GM19452 (cell line): Measurements from ENCODE around the gene EPN1.

Experiments used
- ATAC-seq: cut with Tn5 transposase; IDR thresholded peaks from one replicate; pipeline ENCODE4 v1.9.1; 2021; ENCODE audit not compliant: unreplicated experiment

EPN1 gene

DNA sequence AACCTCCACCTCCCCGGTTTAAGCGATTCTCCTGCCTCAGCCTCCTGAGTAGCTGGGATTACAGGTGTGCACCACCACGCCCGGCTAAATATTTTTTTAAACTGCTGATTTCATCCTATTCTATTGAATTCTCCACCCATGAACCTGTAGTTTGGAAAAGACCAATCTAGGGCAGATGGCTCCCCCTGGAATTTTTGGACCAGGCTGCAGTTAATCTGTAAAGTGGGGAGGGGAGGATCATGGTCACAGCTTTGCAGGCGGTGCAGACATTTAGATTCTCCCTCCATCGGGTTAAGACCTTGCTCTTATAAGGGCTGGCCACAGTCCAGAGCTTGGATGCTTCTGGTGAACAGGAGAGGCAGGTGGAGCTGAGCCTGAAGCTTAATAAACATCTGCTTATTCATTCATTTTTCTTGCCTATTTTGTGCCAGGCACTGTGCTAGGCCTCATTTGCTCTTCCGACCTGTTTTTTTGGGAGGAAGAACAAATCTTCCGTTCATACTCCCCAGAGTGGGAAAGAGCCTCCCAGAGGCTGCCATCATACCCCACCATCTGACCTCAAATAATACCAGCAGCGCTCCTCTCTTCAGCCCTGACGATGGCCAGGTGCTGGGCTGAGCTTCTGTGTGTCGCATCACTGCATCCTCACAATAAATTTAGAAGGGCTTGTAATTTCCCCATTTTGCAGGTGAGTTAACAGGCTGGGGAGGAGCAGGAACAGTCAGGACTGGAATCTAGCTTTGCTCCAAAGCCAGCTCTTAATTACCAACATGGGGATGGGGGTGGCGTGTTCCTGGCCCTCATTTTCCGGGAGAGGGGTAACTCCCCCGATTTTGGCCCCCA lies 27.9 kb upstream of the EPN1 start:
- ATAC-seq = no peak

DNA sequence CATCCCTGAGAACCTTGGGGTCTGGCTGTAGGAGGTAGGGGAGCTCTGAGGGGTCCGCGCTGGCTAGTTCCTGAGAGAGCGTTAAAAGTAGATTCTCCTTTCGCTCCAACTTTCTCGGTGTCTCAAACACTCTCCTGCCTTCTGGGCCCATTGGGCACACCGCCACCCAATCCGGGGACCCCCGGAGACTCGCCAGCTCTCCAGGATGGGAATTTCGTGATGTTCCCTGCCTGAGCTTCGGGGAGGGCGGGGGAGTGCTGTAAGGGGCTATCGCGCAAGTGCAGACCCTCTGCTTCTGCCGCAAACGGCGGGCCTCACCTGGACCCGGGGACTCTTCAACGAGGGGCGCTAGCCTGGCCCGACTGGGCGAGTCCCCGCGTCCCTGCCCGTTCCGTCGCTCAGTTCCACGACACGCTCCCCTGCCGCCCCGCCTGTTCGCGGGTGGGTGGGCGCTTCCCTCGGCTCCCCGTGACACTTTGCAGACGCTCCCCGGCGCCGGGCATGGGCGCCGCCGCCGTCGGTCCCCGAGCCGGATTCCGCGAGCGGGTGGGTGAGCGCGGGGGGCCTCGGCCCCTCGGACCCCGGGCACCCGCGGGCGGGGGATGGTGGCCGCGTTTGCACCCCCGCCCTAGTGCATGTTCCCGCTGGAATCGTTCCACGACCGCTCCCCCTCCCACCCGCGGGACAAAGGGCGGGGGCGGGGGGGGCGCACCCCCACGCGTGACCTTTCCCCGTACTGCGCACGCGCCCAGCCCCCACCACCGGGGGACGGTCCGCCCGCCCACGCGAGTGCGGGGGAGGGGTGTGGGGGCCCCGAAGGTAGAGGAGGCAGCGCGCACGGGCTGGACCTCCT lies 27.1 kb upstream of the EPN1 start, which contains the start of gene CCDC106:
Gene CCDC106, plus strand, starts transcription at position 481 of the 853 bp plus-strand sequence. CDS start 835 bp downstream, outside the sequence.
- ATAC-seq = no peak

DNA sequence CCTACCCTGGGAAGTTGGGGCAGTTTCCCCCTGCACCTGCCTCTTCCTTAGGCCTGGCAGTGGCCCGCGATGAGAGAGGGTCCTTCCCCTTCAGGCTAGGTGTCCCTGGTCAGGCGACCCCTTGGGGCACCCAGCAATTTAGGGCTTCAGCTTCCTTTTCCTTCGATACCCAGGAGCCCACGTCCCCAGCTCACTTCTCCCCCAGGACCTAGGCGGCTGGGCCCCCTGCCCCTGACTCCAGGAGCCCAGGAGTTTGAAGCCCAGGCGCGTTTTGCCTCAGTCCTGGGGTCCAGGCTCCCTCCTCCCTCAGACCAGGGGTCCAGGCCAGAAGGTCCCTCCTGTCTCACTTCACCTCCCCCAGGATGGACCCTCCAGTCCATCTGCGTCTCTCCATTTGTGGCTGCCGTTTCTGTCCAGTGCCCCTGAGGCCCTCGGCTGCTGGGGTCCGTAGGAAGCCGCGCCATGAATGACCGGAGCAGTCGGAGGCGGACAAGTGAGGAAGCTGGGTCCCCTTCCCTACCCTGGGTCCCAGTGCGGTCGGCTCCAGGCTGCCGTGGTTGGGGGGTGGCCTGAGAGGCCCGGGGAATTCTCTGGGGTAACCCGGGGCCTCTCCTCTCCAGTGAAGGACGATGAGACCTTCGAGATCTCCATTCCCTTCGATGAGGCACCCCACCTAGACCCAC lies 26.3 kb upstream of the EPN1 start:
- no peak for ATAC-seq

DNA sequence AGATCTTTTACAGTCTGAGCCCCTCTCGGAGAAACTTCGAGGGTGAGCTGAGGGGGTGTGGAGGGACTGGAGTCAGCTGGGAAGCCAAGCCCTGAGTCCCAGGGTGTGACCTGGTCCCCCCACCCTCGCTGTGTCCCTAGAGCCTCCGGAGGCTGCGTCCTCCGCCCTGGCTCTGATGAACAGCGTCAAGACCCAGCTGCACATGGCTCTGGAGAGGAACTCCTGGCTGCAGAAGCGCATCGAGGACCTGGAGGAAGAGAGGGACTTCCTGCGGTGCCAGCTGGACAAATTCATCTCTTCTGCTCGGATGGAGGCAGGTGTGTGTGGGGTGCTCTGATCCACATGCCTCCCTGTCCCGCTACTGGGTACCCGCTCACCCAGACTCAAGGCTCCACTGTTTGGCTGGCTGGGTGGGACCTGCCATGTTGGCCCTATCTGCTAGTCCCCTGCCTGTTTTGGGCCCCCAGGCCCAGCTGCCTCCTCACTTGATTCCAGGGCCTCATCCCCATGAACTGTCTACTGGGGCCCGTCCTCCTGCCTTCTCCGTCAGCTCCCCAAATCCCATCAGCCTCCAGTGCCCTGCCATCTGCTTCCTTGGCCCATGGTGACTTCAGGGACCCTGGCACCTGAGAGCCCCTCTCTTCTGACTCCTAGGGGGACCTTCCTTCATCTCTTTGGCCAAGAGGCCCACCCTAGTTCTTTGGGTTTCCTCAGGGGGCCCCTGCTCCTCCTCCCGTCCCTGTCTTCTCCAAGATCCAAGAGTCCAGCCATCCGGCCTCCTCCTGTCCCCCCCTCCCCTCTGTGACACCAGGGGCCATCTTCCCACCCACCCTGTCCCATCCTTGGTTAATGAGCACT lies 25.5 kb upstream of the EPN1 start:
- ATAC-seq = no peak

DNA sequence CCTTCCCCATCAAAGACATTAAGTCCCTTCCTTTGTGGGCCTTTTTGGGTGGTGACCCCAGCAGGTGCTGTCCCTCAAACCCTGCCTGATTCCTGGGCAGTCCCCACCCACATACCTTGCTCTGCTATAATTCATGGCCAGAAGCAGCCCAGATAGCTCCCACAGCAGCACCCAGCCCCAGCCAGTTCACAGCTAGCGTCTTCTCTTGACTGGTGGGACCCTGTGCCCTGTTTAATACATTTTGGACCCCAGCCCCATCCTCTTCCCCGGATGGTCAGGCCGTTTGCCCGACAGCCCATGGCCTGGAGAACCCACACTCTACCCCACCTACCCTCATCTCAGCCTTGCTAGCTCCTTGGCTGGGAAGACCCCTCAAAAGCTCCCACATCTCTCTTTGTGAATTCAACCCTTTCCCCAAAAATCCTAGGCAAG lies 24.9 kb upstream of the EPN1 start:
- no peak for ATAC-seq

DNA sequence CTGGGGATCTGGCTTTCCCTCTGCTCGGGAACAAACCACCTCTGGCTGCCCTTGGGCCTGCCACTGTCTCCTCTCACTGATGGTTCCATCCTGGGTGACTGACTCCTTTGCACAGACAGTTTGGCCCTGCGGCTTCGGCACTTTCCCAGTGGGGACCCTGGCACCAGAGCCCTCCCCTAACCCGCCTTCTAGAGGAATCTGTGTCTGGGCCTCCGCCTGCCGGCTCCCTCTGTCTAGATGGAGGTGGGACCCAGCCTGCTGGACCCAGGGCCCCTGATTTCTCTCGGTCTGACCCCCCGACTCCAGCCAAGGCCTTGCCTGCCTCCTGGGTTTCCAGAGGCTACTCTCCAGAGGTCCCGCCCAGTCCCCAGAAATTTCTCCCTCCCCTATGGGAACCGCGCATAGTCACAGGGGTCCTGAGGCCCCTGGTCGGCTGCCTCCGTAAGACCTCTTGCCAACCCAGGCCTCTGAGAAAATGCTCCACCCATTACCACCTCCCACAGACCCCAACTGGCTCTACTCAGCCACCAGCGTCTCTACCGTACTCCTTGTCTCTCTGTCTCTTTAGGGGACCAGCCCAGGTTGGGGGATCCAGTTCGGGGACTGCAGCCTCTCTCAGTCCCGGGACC lies 24.3 kb upstream of the EPN1 start:
- ATAC-seq = no peak

DNA sequence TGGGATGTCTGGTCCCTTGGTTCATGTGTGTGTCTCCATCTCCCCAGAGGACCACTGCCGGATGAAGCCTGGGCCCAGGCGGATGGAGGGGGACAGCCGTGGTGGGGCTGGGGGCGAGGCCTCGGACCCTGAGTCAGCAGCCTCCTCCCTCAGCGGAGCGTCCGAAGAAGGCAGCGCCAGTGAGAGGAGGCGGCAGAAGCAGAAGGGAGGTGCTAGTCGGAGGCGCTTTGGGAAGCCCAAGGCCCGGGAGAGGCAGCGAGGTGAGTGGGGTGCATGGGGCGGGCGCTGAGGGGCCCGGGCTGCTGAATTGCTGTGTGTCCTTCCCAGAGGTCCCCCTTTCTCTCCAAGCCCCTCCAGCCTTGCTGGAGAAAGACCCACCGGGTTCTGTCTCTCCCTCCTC lies 23.8 kb upstream of the EPN1 start:
- ATAC-seq = no peak

DNA sequence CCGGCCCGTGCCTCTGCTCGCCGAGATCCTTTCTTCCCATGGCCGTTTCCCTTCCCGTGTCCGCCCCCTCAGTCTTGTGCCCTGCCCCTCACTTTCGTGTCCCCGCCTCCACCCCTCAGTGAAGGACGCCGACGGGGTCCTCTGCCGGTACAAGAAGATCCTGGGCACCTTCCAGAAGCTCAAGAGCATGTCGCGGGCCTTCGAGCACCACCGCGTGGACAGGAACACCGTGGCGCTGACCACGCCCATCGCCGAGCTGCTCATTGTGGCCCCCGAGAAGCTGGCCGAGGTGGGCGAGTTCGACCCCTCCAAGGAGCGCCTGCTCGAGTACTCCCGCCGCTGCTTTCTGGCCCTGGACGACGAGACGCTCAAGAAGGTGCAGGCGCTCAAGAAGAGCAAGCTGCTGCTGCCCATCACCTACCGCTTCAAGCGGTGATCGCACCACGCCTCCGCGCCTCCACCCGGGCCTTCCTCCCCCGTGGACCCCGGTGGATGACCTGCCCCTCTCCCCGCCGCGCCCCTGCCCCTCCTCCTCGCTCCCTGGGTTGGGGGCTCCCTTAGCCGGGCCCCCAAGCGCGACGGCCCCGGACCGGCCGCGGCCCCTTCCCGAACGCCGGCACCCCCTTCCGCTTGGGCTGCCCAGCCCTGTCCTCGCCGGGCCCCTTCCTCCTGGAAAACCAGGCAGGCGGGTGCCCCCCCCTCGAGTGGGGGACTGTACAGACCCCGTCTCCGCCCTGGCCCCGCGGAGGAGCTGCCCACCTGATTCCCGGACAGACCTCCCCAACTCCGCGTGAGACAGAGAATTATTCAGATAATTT lies 22.5 kb upstream of the EPN1 start:
- no peak for ATAC-seq

DNA sequence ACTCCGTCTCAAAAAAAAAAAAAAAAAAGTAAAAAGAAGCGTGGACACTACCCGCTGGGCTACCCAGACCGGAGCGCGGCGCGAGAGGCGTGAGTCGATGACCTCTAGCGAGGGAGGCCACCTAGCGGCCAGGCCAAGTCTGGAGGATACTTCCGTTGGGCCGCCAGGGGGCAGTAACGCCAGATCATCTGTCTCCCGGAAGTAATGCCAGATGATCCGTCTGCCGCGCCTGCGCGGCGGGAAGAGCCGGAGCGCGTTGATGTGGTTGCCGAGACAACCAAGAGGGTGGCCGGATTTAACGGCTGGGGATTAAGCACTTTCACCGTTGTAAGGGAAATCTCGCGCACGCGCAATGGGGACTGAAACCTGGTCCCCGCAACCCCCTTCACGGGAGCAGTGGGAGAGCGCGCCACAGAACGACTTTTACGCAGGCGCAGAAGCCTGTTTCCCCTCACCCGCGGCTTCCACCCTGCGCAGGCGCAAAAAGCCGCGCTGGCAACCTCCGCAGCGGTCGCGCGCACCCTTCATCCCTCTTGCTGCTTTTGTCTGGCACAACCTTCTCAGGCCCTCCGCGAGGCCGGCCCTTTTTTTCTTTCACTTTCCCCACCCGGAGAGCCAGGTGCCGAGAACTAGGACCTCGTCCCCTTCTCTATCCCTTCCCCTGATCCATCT lies 21.2 kb upstream of the EPN1 start:
- peak; percentile 42 for ATAC-seq

DNA sequence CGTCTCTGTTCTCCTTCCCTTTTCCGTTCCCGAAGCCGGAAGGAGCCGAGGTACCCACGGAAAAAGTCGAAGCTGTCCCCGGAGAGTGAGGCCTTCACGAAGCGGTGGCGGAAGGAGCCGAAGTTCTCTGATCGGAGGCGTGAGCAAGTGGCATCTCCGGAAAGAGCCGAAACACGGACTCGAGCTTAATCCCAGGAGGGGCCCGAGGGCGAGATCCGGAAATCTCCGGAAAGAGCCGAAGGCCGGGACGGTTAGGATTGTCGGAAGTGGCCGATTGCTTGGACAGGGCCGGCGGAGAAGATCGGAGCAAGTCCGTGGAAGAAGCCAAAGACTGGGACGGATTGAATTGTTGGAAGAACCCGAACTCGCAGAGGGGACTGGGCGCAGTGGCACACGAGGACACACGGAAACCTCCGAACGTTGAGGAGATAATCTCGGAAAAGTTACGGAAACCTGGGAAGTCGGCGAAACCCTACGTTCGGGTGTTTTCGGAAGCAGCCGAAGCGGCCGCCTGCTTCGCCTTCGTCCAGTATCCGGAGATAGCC lies 20.6 kb upstream of the EPN1 start:
- peak; percentile 54 for ATAC-seq

DNA sequence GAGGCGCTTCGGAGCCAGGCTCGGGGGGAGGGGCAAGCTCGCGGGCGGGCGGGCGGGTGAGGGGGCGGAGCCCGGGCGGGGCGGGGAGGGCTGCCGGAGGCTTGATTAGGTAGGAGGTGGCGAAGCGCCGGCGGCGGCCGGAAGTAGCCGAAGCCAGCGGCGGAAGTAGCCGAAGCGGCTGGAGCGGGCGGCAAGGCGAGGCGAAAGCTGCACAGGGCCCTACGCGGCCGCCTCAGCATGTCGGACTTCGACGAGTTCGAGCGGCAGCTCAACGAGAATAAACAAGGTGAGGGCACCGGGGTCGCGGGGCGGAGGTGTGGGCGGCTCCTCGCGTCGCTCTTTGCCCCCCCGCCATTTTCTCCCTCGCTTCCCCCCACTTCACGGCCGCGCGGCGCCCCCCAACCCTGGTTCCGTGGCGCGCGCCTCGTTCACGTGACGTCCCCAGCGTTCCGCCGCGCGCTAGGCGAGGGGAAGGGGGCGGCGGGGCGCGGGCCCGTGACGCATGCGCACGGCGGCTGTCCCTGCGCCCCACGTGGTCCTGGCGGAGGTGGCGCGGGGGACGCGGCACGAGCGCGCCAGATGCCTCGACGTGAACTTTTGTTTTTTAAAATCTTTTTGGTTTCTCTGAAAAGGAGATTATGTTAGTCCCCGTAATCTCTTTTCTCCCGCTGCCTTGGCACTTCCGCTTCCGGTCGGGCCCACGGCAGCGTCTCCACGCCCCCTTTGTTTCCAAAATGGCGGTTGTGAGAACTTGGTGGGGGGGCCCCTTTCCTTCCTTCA lies 20.0 kb upstream of the EPN1 start, which contains the start of gene U2AF2:
Gene U2AF2, plus strand, starts transcription at position 168 of the 780 bp plus-strand sequence. Its CDS starts 70 bp downstream, at position 238.
- ATAC-seq = peak; percentile 45

DNA sequence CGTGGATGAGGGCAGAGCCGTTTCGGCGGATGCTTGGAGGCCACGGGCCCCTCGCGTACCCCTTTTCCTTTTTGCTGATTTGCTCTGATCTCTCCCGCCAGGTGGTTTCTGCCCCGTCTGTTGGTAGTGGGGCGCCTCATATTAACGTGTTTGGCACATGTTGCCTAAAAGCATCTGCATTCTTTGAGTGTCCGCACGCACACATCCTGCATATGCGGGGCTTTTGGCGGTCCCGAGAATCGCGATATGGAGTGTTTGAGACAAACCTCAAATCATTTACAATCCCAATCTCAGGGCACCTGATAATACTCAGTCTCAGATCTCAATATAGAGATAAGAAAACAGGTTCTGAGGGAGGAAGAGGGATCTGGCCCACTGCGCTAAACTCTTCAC lies 19.4 kb upstream of the EPN1 start:
- no peak for ATAC-seq

DNA sequence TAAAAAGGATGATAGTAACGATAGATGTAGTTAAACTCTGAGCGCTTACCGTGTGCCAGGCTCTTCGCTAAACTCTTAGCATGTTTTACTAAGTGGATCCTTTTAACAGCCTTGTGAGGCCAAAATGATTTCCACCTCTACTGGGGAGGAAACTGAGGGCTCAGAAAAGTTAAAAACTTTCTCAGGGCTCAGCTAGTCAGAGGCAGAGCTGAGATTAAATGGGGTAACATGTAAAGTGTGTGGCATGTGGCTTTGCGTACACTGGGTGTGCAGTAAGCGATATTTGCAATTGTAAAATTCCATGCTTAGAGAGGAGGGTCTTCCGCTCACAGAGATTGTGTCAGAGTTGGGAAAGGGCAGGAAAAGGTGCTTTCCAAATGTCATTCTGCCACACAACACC lies 18.5 kb upstream of the EPN1 start:
- ATAC-seq = no peak

DNA sequence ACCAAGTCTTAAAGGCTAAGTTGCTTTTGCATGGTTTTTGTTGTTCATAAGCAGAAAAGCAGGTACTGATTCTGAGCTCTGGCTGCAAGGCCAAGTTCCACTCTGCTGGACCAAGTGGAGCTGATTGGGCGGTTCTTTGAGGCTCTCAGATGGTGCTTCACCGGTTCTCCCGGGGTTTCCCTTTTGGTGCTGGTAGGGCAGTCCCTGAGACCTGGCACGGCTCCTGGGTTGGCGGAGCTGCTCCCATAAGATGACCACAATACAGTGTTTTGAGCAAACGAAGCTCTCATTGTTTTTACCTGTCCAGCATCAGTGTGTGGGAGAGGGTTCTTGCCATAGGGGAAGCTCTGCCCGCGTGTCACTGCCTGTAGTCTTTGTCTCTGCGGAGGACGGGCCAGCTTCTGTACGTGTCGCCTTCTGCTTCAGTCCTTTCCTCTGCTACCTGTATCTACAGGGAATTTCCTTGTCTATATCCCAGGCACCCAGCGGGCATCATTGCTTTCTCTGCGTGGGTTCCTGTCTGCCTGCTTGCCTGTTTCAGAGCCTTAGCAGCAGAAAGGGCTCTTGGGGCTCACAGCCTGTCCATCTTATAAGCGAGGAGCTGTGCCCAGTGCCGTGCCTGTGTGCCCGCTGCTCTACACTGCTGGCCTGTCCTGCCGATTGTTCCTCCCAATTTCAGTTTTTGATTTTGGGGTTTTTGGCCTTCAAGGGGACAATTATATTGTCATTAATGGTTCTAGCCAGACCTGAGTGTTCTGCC lies 17.9 kb upstream of the EPN1 start:
- no peak for ATAC-seq

DNA sequence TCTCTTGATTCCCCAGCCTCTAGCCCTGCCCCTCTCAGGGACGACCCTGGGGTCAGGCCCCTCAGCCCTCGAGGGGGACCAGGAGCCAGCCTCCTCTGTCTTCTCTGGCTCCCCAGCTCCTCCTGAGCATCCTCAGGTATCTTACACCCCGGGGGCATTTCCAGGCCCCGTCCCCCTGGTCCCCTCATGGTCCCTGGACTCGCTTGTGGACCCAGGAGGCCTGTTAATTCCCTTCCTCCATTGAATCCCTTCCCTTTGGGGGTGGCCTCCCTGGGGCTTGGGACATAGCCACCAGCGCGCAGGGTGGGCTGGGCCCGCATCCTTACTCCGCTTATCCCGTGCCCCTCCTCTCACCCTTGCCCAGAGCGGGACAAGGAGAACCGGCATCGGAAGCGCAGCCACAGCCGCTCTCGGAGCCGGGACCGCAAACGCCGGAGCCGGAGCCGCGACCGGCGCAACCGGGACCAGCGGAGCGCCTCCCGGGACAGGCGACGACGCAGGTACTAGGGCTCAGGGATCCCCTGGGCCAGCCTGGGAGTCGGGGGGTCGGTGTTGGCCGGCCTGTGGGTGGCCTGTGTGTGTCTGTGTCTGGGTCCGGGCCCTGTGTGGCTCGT lies 16.1 kb upstream of the EPN1 start:
- no peak for ATAC-seq

DNA sequence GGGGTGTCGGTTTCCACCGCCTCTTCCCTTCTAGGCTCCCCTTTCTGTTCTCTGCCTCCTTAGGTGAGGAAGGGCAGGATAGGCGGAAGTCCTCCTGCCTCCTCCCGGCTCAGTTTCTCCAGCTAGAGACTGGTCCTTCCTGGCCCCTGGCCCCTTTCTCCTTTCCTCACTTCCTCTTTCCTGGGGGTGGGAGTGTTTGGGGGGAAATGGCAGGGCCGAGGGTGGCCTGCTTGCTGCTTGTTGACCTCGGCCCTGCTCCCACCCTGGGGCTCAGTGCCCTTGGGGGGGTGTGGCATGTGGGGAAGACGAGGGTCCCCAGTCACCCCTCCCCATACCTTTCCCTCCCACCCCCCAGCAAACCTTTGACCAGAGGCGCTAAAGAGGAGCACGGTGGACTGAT lies 15.2 kb upstream of the EPN1 start:
- ATAC-seq = no peak
